Measurements from ENCODE around the gene SLC25A21. TPM values are rescaled to one million over a fixed set of nuclear protein-coding genes. Genes with fewer than 3 reads are reported as not detected.

SLC25A21 gene
- polyA plus RNA-seq, 2 of the 4 experiments (the other 2 are of a cell fraction): 0.68 to 1.4 TPM

- POLR2A ChIA-PET: interaction anchor here (0.6 kb wide), 1 partner anchor 26 kb away, joined by 5 read pairs; no protein-coding TSS in a partner anchor
- WGBS (ENCODE audit: missing lambda C conversion rate): 59% methylated on average over 3 of the region's 3 CpGs
- no peak overlapping the region for H3K4me3 ChIP-seq
Measured at GRCh38 chr14:37142835-37143401, 29.5 kb downstream of the SLC25A21 start.

DNA sequence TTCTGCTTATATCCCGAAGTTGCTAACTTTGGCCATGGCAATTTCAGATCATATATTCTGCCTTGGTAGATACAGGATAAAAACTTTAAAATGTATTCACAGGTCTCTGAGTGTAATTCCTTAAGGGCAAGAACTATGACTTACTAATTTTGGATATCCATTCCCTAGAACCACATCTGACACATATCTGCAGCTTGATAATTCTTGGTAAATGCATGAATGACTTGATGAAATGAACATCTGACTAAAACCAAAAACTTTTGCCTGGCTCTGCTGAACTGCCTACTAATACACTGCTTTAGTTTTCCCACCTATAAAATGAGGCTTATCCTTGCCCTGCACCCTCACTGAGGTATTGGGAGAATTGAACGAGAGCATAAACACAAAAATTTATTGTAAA, 32.2 kb downstream of the SLC25A21 start:
- Histone ChIP-seq H3K4me1 (no peaks in the 10 kb centered on the region), H3K9me3 (no peaks in the 10 kb centered on the region), H3K4me2 (no peak overlapping the region), H3K4me3 (no peak overlapping the region), H3K27ac (no peak overlapping the region)
- ATAC-seq: no peak
- DNase-seq (ENCODE audit: low read depth in 1 of 2, low spot score in 1 of 2): no peak
- no peak for FAIRE-seq
- 60% methylated on average over 2 of the region's 2 CpGs for WGBS (ENCODE audit: missing lambda C conversion rate)
- CTCF ChIA-PET: interaction anchor here (0.7 to 3.8 kb wide), 3 partner anchors 9 to 140 kb away, joined by 3 to 32 read pairs (median 4); no protein-coding TSS in a partner anchor
- POLR2A ChIA-PET: interaction anchor here (0.7 kb wide), 1 partner anchor 820 kb away, joined by 3 read pairs; the partner anchor contains the start of gene MBIP
- no peak for TF ChIP-seq ESRRA (IDR thresholded peaks at IDR 0.05; ENCODE audit: borderline replicate concordance, low read length)
- TF ChIP-seq MAZ (IDR thresholded peaks at IDR 0.05; ENCODE audit: borderline replicate concordance, low read depth, low read length): no peak
- no peak for TF ChIP-seq ZSCAN20 (CRISPR knock-in tag; IDR thresholded peaks at IDR 0.05)
- no peak for TF ChIP-seq HEYL (CRISPR knock-in tag; IDR thresholded peaks at IDR 0.05)
- TF ChIP-seq, protein P1, sequence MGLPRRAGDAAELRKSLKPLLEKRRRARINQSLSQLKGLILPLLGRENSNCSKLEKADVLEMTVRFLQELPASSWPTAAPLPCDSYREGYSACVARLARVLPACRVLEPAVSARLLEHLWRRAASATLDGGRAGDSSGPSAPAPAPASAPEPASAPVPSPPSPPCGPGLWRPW (IDR thresholded peaks at IDR 0.05): no peak
- no peak for TF ChIP-seq FOSB (CRISPR knock-in tag; IDR thresholded peaks at IDR 0.05)
- TF ChIP-seq MAX (IDR thresholded peaks at IDR 0.05): no peak
- no peak for TF ChIP-seq FOSL2 (IDR thresholded peaks at IDR 0.05)
- TF ChIP-seq FOSL2 (CRISPR knock-in tag; IDR thresholded peaks at IDR 0.05): no peak

More at GRCh38 chr14:37142835-37143401, 29.5 kb downstream of the SLC25A21 start:
- Histone ChIP-seq H3K4me2 (no peak overlapping the region), H3K9me3 (no peaks in the 10 kb centered on the region), H3K4me1 (no peaks in the 10 kb centered on the region), H3K27ac (no peak overlapping the region)
- TF ChIP-seq FOSB (CRISPR knock-in tag; IDR thresholded peaks at IDR 0.05) (no peak), REST (IDR thresholded peaks at IDR 0.05) (0 out of 2 replicates have a peak, but pooled peaks have one; percentile 12), FOSL2 (IDR thresholded peaks at IDR 0.05) (no peak), FOSL2 (CRISPR knock-in tag; IDR thresholded peaks at IDR 0.05) (no peak)
- CTCF ChIA-PET: interaction anchor here (1.2 to 1.7 kb wide), 2 partner anchors 8 to 10 kb away, joined by 4 to 5 read pairs; no protein-coding TSS in a partner anchor
- ATAC-seq: peak in 1 of 2 experiments; percentile 39; a peak in 3 of 6 replicates
- no peak for FAIRE-seq
- peak in 1 of 2 experiments; percentile 17 for DNase-seq (ENCODE audit: low read depth in 1 of 2, low spot score in 1 of 2)

GRCh38 chr14:37139710-37140109, 32.7 kb downstream of the SLC25A21 start:
- Histone ChIP-seq H3K4me1 (no peaks in the 10 kb centered on the region), H3K27ac (no peak overlapping the region), H3K4me2 (no peak overlapping the region), H3K4me3 (no peak overlapping the region), H3K9me3 (no peaks in the 10 kb centered on the region)
- 86% methylated on average over 3 of the region's 3 CpGs for WGBS (ENCODE audit: missing lambda C conversion rate)
- FAIRE-seq: no peak
- TF ChIP-seq TP53 (CRISPR knock-in tag; IDR thresholded peaks at IDR 0.05) (no peak), BHLHE40 (IDR thresholded peaks at IDR 0.05; ENCODE audit: low read depth, low read length) (no peak), EP300 (IDR thresholded peaks at IDR 0.05) (no peak), USF2 (IDR thresholded peaks at IDR 0.05) (no peak), HMGXB4 (CRISPR knock-in tag; IDR thresholded peaks at IDR 0.05; ENCODE audit: borderline replicate concordance) (no peak), MAZ (IDR thresholded peaks at IDR 0.05; ENCODE audit: borderline replicate concordance, low read depth, low read length) (no peak), HEYL (CRISPR knock-in tag; IDR thresholded peaks at IDR 0.05) (no peak)
- no peak for ATAC-seq
- DNase-seq (ENCODE audit: low read depth in 1 of 2, low spot score in 1 of 2): no peak
- POLR2A ChIA-PET: no interaction called here
- CTCF ChIA-PET: interaction anchor here (0.5 to 3.8 kb wide), 2 partner anchors 10 to 586 kb away, joined by 3 to 32 read pairs; no protein-coding TSS in a partner anchor
